HepG2 (cell line): ENCODE measurements around the gene B4GALT3. TPM values are rescaled to one million over a fixed set of nuclear protein-coding genes. Genes with fewer than 3 reads are reported as not detected.

Experiments
- ATAC-seq: fragments of 200-7000 bp; cut with Tn5 transposase; 3 replicates; pipeline ENCODE4 v1.9.1; 2020; ENCODE audit warnings: mild to moderate bottlenecking, moderate library complexity
- BruUV-seq: library from RNA; stranded (reverse); fragments of 400-500 nt; replicated peaks from 2 replicates; lab custom pipeline; 2021; lab: Mats Ljungman, UMichigan
- CTCF ChIA-PET: fragments of 300-600 bp; formaldehyde crosslinking; extraction: SDS; loops from one replicate; lab custom pipeline; 2021; ENCODE audit warnings: low total read pairs, inconsistent platforms, low intra/inter-chr PET ratio; lab: Yijun Ruan, JAX
- POLR2A ChIA-PET: fragments of 350-600 bp; sonication (Branson Sonifier 250); formaldehyde crosslinking; loops from one replicate; lab custom pipeline; 2020; ENCODE audit warnings: antibody characterized with exemption, inconsistent platforms; lab: Yijun Ruan, JAX
- DNase-seq: peaks from one replicate; pipeline ENCODE4 v3.0.0-alpha.2; 2015; ENCODE audit warnings: low spot score
- FAIRE-seq: peaks from 3 replicates; lab custom pipeline; 2011; peaks lifted over from hg19 to GRCh38; lab: Jason Lieb, UNC
- H2AFZ ChIP-seq: one replicate; pipeline ENCODE4 v1.6.1; 2011; ENCODE audit warnings: low read length, inconsistent platforms
- H3K27ac ChIP-seq: fragments of 300-600 bp; 3 replicates; pipeline ENCODE4 v1.8.0; 2011; ENCODE audit warnings: mixed run types, mild to moderate bottlenecking, mixed read lengths, low read length, inconsistent platforms; ENCODE audit not compliant: insufficient read depth; ENCODE audit errors: extremely low read length
- H3K27me3 ChIP-seq, 2 experiments: fragments of 200-600 bp in 1 of 2; 2 replicates in 1 of 2; 3 replicates in 1 of 2; pipeline versions ENCODE4 v1.6.0 to v1.8.0; 2011; ENCODE audit warnings: low read length in 2 of 2, mild to moderate bottlenecking in 2 of 2, moderate library complexity in 2 of 2, inconsistent platforms in 1 of 2; ENCODE audit not compliant: insufficient read depth in 2 of 2, control insufficient read depth in 1 of 2
- H3K36me3 ChIP-seq, 2 experiments: fragments of 200-600 bp in 1 of 2; replicated peaks in 1 of 2; 2 replicates in 1 of 2; 3 replicates in 1 of 2; pipeline versions ENCODE4 v1.5.1 to v1.8.0; 2011; ENCODE audit warnings: low read length in 2 of 2, inconsistent platforms in 1 of 2; ENCODE audit not compliant: insufficient read depth in 2 of 2, control insufficient read depth in 1 of 2
- H3K4me1 ChIP-seq: 2 replicates; pipeline ENCODE4 v1.5.1; 2012; ENCODE audit warnings: low read length, inconsistent platforms; ENCODE audit not compliant: insufficient read depth
- H3K4me2 ChIP-seq: 2 replicates; pipeline ENCODE4 v1.6.0; 2011; ENCODE audit warnings: low read depth, low read length, inconsistent platforms
- H3K4me3 ChIP-seq, 3 experiments: fragments of 200-600 bp in 1 of 3; sonication (generic), shearing (Covaris generic) in 1 of 3; replicated peaks in 1 of 3; 2 replicates each; pipeline ENCODE4 v1.5.1; 2011 to 2016; ENCODE audit warnings: low read length in 3 of 3, inconsistent platforms in 2 of 3, low read depth in 2 of 3, mild to moderate bottlenecking in 2 of 3, control low read depth in 1 of 3, mixed read lengths in 1 of 3; ENCODE audit not compliant: insufficient read depth in 1 of 3
- H3K79me2 ChIP-seq: one replicate; pipeline ENCODE4 v1.6.1; 2011; ENCODE audit warnings: low read length, inconsistent platforms; ENCODE audit not compliant: insufficient read depth
- H3K9ac ChIP-seq: 2 replicates; pipeline ENCODE4 v1.6.0; 2011; ENCODE audit warnings: mild to moderate bottlenecking, low read depth, low read length, inconsistent platforms; ENCODE audit not compliant: insufficient read depth
- H3K9me3 ChIP-seq: 2 replicates; pipeline ENCODE4 v1.5.1; 2012; ENCODE audit warnings: mild to moderate bottlenecking, low read length
- H4K20me1 ChIP-seq: 2 replicates; pipeline ENCODE4 v1.6.0; 2011; ENCODE audit warnings: inconsistent platforms, mild to moderate bottlenecking, low read length, moderate library complexity; ENCODE audit not compliant: insufficient read depth
- DNMT3B ChIP-seq: conservative IDR thresholded peaks from 2 replicates; pipeline ENCODE4 v1.6.1; 2016; ENCODE audit warnings: missing biosample characterization, control low read depth
- FOXC1 ChIP-seq: sonication (generic); formaldehyde crosslinking; IDR thresholded peaks from 2 replicates; pipeline ENCODE4 v1.8.0; 2022; ENCODE audit warnings: mild to moderate bottlenecking, missing genetic modification reagents, borderline replicate concordance
- HNRNPLL ChIP-seq: fragments of 200-400 bp; formaldehyde crosslinking; IDR thresholded peaks from 2 replicates; pipeline ENCODE4 v1.6.1; 2017; ENCODE audit warnings: mild to moderate bottlenecking, low read depth, low read length; ENCODE audit not compliant: poor library complexity, severe bottlenecking
- MTF2 ChIP-seq: sonication (generic); formaldehyde crosslinking; IDR thresholded peaks from 2 replicates; pipeline ENCODE4 v1.5.0; 2020; ENCODE audit warnings: missing genetic modification reagents, borderline replicate concordance
- MXD4 ChIP-seq: IDR thresholded peaks from 2 replicates; pipeline ENCODE4 v1.6.1; 2016; ENCODE audit warnings: mild to moderate bottlenecking, missing biosample characterization, missing genetic modification reagents
- PITX1 ChIP-seq: sonication (generic); formaldehyde crosslinking; IDR thresholded peaks from 2 replicates; pipeline ENCODE4 v1.5.1; 2020; ENCODE audit warnings: mild to moderate bottlenecking, missing genetic modification reagents
- SP4 ChIP-seq: sonication (generic); formaldehyde crosslinking; IDR thresholded peaks from 2 replicates; pipeline ENCODE4 v1.8.1; 2023; ENCODE audit warnings: mild to moderate bottlenecking, missing genetic modification reagents
- TEAD3 ChIP-seq: optimal IDR thresholded peaks from 2 replicates; pipeline ENCODE3; 2016; ENCODE audit warnings: borderline replicate concordance
- UBTF ChIP-seq: sonication (generic); formaldehyde crosslinking; IDR thresholded peaks from 2 replicates; pipeline ENCODE4 v1.4.0; 2020; ENCODE audit warnings: mild to moderate bottlenecking, missing genetic modification reagents
- ZFP36L2 ChIP-seq: sonication (generic); formaldehyde crosslinking; IDR thresholded peaks from 2 replicates; pipeline ENCODE4 v1.4.0; 2020; ENCODE audit warnings: missing genetic modification reagents
- ZNF337 ChIP-seq: sonication (generic); formaldehyde crosslinking; IDR thresholded peaks from 2 replicates; pipeline ENCODE4 v1.5.1; 2020; ENCODE audit warnings: missing genetic modification reagents, low read depth, mild to moderate bottlenecking, borderline replicate concordance
- ZSCAN25 ChIP-seq: sonication (generic); formaldehyde crosslinking; IDR thresholded peaks from 2 replicates; pipeline ENCODE4 v1.8.0; 2022; ENCODE audit warnings: mild to moderate bottlenecking, missing genetic modification reagents
- WGBS: methylation state at CpG from one replicate; pipeline ENCODE4 v1.1.6; 2017; ENCODE audit warnings: low lambda C conversion rate; 5-methylcytosine and 5-hydroxymethylcytosine counted together
- in situ Hi-C: cut with HindIII; loops from 2 replicates; pipeline ENCODE4 v1.10.0; 2017; ENCODE audit warnings: low pct_unique_long_range_greater_than_20kb; ENCODE audit not compliant: extremely low pct_ligation_motif_present
- intact Hi-C: fragments of 100-400 bp; cut with micrococcal nuclease; formaldehyde crosslinking; loops from one replicate; pipeline ENCODE4 v1.10.0; 2022; ENCODE audit not compliant: unreplicated experiment
- polyA plus RNA-seq, 8 experiments: library from polyadenylated mRNA; depleted of rRNA in 3 of 8; stranded (reverse) in 7 of 8; unstranded in 1 of 8; fragments of >200 nt; fragmentation: Illumina TruSeq in 4 of 8; extraction: Trizol in 4 of 8; gene quantifications; 2 replicates each; pipeline versions ENCODE4 v1.2.1 to v1.2.3, GENCODE V29; 2011 to 2016; ENCODE audit warnings: low read depth in 4 of 8, missing spikeins in 1 of 8, mixed read lengths in 1 of 8; ENCODE audit not compliant: insufficient read depth in 1 of 8
- total RNA-seq, 5 experiments: library from RNA; depleted of rRNA; stranded (reverse); fragments of >200 nt; fragmentation: Illumina TruSeq; extraction: Trizol; gene quantifications; 2 replicates each; pipeline ENCODE4 v1.2.3, GENCODE V29; 2016; ENCODE audit warnings: low read depth in 1 of 5

B4GALT3 gene
- total and polyA plus RNA-seq, 2 of the 13 experiments (the other 11 are each of a cell fraction or from before 2014, with no cell fraction given) = 35.6 to 40.4 TPM

DNA sequence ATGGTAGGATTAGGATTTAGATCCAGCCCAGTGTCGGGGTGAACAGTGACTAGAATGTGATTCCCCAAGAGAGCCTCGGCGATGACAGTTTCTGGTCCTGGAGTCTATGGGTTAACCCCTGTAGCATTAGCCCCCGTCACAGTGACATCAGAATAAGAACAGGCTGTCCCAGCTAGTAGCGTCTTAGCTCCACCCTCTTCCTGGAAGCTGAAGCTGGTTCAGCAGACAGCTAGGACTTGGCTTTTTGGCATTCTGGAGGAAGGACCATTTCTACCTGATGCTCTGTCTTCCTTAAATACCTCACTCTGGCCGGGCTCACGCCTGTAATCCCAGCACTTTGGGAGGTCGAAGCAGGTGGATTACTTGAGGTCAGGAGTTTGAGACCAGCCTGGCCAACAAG, 29.9 kb upstream of the B4GALT3 start:
- ChIA-PET POLR2A (interaction anchor here (13.8 kb wide), 1 partner anchor 15 kb away, joined by 357 read pairs; the partner anchor contains the start of genes APOA2 and TOMM40L), CTCF (no interaction called here)
- H3K27ac ChIP-seq = no peak overlapping the region

More for the DNA sequence above, 29.9 kb upstream of the B4GALT3 start:
- peaks cover 16 to 75% of the 10 kb centered on the region in 2 experiments for H3K36me3 ChIP-seq
- intact Hi-C loops = no loop called here
- H3K27me3 ChIP-seq = no peaks in the 10 kb centered on the region; a peak in 1 of 5 replicates
- in situ Hi-C loops = no loop called here
- no TSS peak for BruUV-seq
- no peak overlapping the region for H3K9ac ChIP-seq
- peaks cover 46% of the 10 kb centered on the region for H3K4me1 ChIP-seq
- H3K9me3 ChIP-seq = no peaks in the 10 kb centered on the region
- H3K4me2 ChIP-seq = no peak overlapping the region
- H2AFZ ChIP-seq = no peak overlapping the region
- H3K4me3 ChIP-seq = no peak overlapping the region
- no peak for ATAC-seq
- 100% methylated on average over 8 of the region's 8 CpGs for WGBS
- peaks cover 25% of the 10 kb centered on the region for H3K79me2 ChIP-seq
- H4K20me1 ChIP-seq = no peaks in the 10 kb centered on the region
- FAIRE-seq = no peak
- TF ChIP-seq UBTF (CRISPR knock-in tag) (no peak), ZNF337 (CRISPR knock-in tag) (no peak), SP4 (CRISPR knock-in tag) (no peak), DNMT3B (CRISPR knock-in tag) (no peak), ZFP36L2 (CRISPR knock-in tag) (no peak), PITX1 (CRISPR knock-in tag) (no peak), ZSCAN25 (CRISPR knock-in tag) (no peak), MXD4 (CRISPR knock-in tag) (no peak), FOXC1 (CRISPR knock-in tag) (no peak), HNRNPLL (no peak), TEAD3 (CRISPR knock-in tag) (no peak), MTF2 (CRISPR knock-in tag) (no peak)
- DNase-seq = no peak
